ENCODE data around the gene TP53INP2.

Gene TP53INP2

GRCh38 chr20:34732523-34732922 lies 28.4 kb downstream of the TP53INP2 start:
- DNase-seq = no peak

GRCh38 chr20:34736106-34736735 lies 32.1 kb downstream of the TP53INP2 start:
- no peak for DNase-seq

DNA sequence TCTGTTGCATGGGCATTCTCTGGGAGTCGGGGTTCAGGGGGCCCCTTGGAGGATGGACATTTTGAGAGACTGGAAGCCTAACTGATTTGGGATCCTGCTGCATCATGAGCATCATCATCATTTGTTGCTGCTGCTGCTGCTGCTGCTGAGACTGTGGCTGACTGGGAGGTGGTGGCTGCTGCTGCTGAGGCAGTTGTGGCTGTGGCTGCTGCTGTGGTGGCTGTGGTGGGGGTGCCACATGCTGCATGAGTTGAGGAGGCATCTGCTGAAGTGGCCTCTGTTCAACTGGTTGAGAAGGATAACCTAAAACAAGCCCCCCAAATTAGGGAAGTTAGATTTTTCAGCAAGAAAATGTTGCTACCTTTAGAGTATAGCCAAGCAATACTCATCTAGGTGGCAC lies 38.9 kb downstream of the TP53INP2 start:
- DNase-seq = no peak

DNA sequence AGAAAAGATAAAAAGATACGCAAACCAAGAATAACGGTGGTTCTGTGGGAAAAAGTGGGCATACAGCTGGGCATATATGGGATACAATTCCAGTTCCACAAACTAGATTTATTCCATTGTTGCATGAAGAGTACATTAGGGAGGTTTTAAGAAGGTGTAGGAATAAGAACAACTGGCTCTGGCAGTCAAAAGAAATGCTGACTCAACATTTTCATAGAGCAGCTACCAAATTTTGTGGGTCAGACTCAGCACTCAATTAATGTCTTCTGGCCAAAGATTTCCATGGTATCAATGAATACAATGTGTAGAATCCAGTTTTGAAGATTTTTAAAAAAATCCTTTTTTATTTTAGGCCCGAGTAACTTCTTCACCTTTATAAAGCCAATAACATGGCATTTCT lies 40.2 kb downstream of the TP53INP2 start:
- no peak for DNase-seq

DNA sequence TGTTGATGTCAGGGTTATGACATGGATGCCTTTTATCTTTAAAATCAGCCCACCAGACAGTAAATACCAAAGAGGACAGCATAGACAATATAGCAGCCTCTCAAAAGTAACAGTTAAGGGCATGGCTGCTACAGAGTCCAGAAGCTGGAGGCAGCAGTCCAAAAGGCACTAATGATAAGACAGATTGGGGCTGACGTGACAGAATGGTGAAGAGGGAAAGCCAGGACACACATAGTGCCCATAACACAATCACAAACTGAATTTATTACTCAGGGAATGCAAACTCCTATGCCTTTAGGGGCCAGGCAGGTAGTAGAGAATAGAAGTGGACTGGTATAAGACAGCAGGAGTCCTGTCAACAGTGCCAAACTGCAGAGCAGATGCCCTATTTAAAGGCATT lies 40.7 kb downstream of the TP53INP2 start:
- DNase-seq = no peak

GRCh38 chr20:34746674-34747073 lies 42.5 kb downstream of the TP53INP2 start:
- no peak for DNase-seq

DNA sequence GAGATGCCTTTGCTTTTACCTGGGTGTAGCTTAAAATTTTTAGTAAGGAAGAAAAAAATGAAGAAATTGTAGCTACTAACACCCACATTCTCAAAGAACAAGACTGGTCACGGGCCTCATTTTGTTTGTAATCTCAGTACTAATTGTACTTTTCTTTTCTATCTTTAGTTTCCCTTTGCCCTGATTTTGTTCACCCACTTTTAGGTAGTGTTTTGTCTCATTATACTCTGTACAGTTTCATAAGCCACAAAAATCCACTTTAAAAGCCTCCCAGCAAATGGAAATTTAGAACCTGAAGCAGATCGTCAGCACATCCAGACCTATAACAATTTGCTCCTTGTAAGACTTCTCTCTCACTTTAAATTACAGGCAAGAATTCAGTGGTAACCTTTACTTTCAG lies 43.3 kb downstream of the TP53INP2 start:
- DNase-seq = no peak

DNA sequence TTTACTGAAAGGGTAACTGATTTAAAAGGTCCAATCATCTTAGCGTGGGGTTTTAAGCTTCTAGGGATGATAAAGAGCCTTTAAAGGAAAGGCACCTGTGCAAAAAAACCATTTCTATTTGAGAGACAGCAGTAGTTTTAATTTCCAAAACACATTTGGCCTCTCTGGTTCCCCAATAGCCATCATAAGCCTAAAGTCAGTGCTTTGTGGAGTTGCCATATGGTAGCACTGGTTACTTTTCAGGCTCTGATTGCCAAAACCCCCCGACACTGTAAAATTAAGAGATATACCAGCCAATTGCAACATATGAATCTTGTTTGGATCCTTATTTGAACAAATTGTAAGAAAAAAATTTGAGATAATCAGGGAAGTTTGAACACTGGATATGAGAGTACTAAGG lies 44.6 kb downstream of the TP53INP2 start:
- no peak for DNase-seq

- DNase-seq = no peak
These were observed 46.3 kb downstream of the TP53INP2 start for GRCh38 chr20:34750484-34750883.

GRCh38 chr20:34751453-34751852 lies 47.3 kb downstream of the TP53INP2 start:
- no peak for DNase-seq

- no peak for DNase-seq
These were observed 49.7 kb downstream of the TP53INP2 start for GRCh38 chr20:34753706-34754461.

GRCh38 chr20:34754611-34755010 lies 50.5 kb downstream of the TP53INP2 start:
- DNase-seq = no peak

GRCh38 chr20:34755367-34755766 lies 51.2 kb downstream of the TP53INP2 start:
- no peak for DNase-seq

DNA sequence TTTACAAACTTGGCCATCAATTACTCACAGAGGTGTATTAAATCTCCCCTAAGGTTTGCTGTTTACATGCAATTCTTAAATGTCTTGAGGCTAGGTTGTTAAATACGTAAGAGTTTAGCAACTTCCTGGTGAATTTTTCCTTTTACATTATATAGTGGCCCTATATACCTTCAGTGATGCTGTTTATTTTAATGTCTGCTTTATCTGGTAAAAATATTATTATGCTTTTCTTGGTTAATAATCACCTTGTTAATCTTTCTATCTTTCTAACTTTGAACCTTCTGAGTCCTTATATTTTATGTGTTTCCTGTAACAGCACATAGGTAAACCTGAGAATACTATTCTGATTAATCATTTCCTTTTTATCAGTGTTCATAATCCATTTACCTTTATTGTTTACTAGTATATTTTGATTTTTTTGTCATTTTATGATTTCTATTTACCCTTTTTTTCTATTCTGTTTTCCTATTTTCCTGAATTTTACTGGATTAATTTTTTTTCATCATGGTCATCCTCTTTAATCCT lies 57.9 kb downstream of the TP53INP2 start:
- no peak for DNase-seq
